HUES64 (cell line): ENCODE measurements around the gene FGFRL1. TPM values are rescaled to one million over a fixed set of nuclear protein-coding genes. Genes with fewer than 3 reads are reported as not detected.

ENCODE experiments used
- H3K27ac ChIP-seq: 2 replicates; pipeline ENCODE4 v1.7.0; 2013; ENCODE audit warnings: low read depth, low read length, inconsistent platforms
- H3K27me3 ChIP-seq: 2 replicates; pipeline ENCODE4 v1.6.1; 2013; ENCODE audit warnings: mild to moderate bottlenecking, low read length; ENCODE audit not compliant: insufficient read depth
- H3K36me3 ChIP-seq: 2 replicates; pipeline ENCODE4 v1.6.1; 2013; ENCODE audit warnings: mild to moderate bottlenecking, low read length; ENCODE audit not compliant: insufficient read depth
- H3K4me1 ChIP-seq: 2 replicates; pipeline ENCODE4 v1.6.1; 2013; ENCODE audit warnings: mild to moderate bottlenecking, low read length, moderate library complexity; ENCODE audit not compliant: insufficient read depth
- H3K4me3 ChIP-seq: 2 replicates; pipeline ENCODE4 v1.5.1; 2013; ENCODE audit warnings: mild to moderate bottlenecking, low read length, moderate library complexity
- H3K9ac ChIP-seq: 2 replicates; pipeline ENCODE4 v1.6.1; 2013; ENCODE audit warnings: mild to moderate bottlenecking, low read depth, low read length
- H3K9me3 ChIP-seq: 2 replicates; pipeline ENCODE4 v1.6.1; 2013; ENCODE audit warnings: low read depth, low read length; ENCODE audit not compliant: insufficient read depth
- WGBS: fragments of 150-250, 120-280 bp; methylation state at CpG from one replicate; pipeline ENCODE4 v1.1.7; 2013; ENCODE audit warnings: missing lambda C conversion rate; 5-methylcytosine and 5-hydroxymethylcytosine counted together
- polyA plus RNA-seq, 2 experiments: library from polyadenylated mRNA; stranded (reverse); fragments of 50-300 nt; gene quantifications; one replicate each; pipeline ENCODE4 v1.2.3, GENCODE V29; 2013

The FGFRL1 gene
- 11.8 TPM for polyA plus RNA-seq (2013, experiment 1 of 2)
- 17.2 TPM for polyA plus RNA-seq (2013, experiment 2 of 2)

- Histone ChIP-seq H3K4me1 (no peaks in the 10 kb centered on the region), H3K27me3 (peaks cover 59% of the 10 kb centered on the region), H3K9ac (peak within 1 kb of the TSS; percentile 26; the same call in 1 of the 2 replicates), H3K27ac (no peak within 1 kb of the TSS), H3K4me3 (peak within 1 kb of the TSS; percentile 58), H3K9me3 (peaks cover 4% of the 10 kb centered on the region; the same call in 1 of the 2 replicates), H3K36me3 (no peaks in the 10 kb centered on the region)
- 1% methylated on average over 85 of the region's 89 CpGs for WGBS
Observed at GRCh38 chr4:1011022-1011665, at the start of gene FGFRL1. FGFRL1 (plus strand) TSS chr4:1011626; CDS start chr4:1012486, 860 bp downstream.

GRCh38 chr4:962231-963208 lies 48.9 kb upstream of the FGFRL1 start:
- Histone ChIP-seq H3K4me1 (no peaks in the 10 kb centered on the region), H3K36me3 (no peaks in the 10 kb centered on the region), H3K9me3 (no peaks in the 10 kb centered on the region), H3K4me3 (no peak overlapping the region), H3K27ac (no peak overlapping the region), H3K9ac (no peak overlapping the region), H3K27me3 (peaks cover 8% of the 10 kb centered on the region)
- 94% methylated on average over 54 of the region's 54 CpGs for WGBS

DNA sequence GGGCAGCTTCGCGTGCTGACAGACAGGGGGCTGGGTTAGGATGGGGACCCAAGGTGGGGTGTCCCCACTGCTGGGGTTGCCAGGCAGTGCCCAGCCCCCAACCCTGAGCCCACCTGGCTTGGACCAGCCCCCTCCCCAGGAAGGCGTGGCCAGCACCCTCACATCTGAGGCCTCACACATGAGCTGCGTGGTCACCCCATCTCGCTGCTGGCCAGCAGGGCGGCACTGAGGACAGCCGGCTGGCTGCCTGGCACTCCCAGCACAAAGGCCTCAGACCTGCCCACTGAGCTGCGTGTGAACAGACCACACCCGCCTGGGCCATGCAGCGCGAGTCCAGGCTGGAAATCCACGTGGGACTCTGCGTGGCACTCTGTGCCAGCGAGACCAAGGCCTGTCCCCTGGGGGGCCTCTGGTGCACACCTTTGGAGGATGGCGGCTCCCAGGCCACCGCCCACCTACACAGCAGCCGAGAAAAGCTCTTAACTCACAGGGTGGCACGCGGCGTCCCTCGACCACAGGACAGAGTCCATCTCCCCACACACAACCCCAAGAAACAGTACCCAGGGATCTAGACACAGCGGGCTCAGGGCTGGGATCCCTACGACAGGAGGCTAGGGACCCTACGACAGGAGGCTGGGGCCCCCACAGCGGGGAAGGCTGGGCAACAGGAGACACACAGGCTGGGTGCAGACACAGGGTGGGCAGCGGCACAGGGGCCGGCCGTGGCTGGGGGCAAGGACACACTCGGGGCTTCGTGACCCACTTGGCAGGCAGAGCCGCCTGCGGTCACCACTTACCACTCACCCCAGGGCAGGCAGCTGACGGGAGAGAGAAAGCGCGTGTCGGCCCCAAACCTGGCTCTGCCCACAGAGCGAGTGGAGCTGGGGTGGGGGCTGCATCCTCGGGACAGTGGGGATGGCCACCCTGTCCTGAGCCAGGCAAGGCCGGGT lies 47.9 kb upstream of the FGFRL1 start:
- Histone ChIP-seq H3K36me3 (no peaks in the 10 kb centered on the region), H3K9ac (no peak overlapping the region), H3K27me3 (peaks cover 17% of the 10 kb centered on the region), H3K9me3 (no peaks in the 10 kb centered on the region), H3K4me1 (no peaks in the 10 kb centered on the region), H3K27ac (no peak overlapping the region), H3K4me3 (no peak overlapping the region)
- 95% methylated on average over 39 of the region's 39 CpGs for WGBS

DNA sequence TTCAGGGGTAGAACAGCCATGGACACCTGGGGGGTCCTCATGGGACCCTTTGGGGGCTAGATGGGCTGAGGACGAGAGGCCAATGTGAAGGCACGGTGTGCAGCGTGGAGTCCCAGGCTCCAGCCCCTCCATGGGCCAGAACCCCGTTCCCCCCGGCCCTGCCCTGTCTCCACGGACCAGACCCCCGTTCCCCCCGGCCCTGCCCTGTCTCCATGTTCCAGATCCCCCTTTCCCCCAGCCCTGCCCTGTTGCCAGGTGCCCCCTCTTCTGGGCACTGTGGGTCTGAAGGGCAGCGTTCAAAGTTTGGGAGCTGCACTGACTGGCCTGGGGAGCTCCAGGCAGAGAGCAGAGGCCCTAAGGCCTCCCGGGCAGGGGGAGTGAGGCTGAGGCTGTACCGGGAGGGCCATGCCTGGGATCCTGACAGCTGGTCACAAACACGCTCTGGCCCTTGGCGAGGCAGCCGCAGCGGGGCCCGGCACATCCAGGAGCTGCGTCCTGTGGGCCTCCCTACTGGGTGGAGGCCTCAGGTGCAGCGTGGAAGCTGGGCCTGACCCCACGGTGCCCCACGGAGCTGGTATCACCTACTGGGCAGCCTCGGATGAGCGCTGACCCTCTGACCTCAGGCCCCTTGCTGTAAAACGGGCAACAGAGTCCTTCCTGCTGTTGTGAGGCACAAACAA lies 46.9 kb upstream of the FGFRL1 start:
- Histone ChIP-seq H3K9me3 (no peaks in the 10 kb centered on the region), H3K9ac (no peak overlapping the region), H3K27me3 (peaks cover 25% of the 10 kb centered on the region), H3K4me3 (no peak overlapping the region), H3K36me3 (no peaks in the 10 kb centered on the region), H3K27ac (no peak overlapping the region), H3K4me1 (no peaks in the 10 kb centered on the region)
- WGBS, result 94% methylated on average over 23 of the region's 23 CpGs

GRCh38 chr4:965048-965765 lies 46.2 kb upstream of the FGFRL1 start:
- Histone ChIP-seq H3K36me3 (no peaks in the 10 kb centered on the region), H3K9me3 (no peaks in the 10 kb centered on the region), H3K27me3 (peaks cover 28% of the 10 kb centered on the region), H3K4me1 (no peaks in the 10 kb centered on the region), H3K4me3 (no peak overlapping the region), H3K9ac (no peak overlapping the region), H3K27ac (no peak overlapping the region)
- WGBS, result 91% methylated on average over 26 of the region's 26 CpGs

DNA sequence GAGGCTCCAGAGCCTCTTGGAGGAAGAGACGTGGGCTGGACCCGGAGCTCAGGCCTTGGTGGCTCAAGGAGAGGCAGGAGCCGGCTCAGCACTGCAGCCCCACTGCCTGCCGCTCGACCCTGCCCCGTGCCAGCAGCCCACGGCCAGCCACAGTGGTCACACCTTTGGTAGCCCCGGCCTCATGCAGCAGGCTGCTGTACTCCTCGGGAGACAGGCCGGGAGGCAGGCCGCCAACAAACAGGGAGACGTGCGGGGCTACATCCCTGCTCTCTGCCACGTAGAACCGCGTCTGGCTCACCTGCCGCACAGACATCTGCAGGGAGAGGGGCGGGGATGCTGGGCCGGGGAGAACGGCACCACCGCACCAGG lies 45.7 kb upstream of the FGFRL1 start:
- Histone ChIP-seq H3K36me3 (no peaks in the 10 kb centered on the region), H3K27ac (no peak overlapping the region), H3K27me3 (peaks cover 34% of the 10 kb centered on the region), H3K9me3 (no peaks in the 10 kb centered on the region), H3K9ac (no peak overlapping the region), H3K4me3 (no peak overlapping the region), H3K4me1 (no peaks in the 10 kb centered on the region)
- WGBS, result 92% methylated on average over 21 of the region's 21 CpGs

DNA sequence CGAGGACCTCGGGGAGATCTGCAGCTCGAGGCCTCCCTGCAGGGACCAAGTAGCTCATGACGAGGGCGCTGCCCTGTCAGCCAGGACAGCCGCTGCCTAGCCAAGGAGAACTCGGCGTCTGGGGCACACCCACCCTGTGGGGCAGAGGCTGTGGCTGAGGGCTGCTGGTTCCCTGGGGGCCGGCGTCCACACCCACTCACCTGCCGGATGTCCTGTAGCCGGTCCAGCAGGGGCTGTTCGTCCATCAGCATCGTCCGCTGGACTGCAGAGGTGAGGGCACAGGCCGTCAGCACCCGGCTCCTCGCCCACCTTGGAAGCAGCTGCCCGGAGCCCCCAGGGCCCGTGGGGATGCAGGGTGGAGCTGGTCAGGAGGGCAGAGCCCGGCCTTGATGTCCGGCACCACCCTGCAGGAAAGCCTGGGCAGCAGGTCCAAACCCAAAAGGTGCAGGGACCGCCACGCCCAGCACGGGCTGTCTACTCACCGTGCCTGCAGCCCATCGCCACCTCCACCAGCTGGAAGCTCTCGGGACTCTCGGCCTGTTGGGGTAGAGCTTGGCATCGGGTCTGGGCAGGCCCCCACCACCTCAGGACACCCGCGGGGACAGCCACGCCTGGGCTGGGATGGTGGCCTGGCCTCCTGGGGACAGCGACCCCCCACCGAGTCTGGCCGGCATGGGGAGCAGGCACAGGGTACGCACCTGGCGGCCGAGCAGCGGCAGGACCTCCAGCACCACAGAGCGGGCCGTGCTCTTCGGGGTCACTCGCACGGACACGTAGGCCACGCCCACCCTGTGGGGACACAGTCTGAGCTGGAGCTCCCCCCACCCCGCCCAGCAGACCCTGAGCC lies 44.9 kb upstream of the FGFRL1 start:
- Histone ChIP-seq H3K36me3 (no peaks in the 10 kb centered on the region), H3K4me3 (no peak overlapping the region)
- 90% methylated on average over 48 of the region's 48 CpGs for WGBS

DNA sequence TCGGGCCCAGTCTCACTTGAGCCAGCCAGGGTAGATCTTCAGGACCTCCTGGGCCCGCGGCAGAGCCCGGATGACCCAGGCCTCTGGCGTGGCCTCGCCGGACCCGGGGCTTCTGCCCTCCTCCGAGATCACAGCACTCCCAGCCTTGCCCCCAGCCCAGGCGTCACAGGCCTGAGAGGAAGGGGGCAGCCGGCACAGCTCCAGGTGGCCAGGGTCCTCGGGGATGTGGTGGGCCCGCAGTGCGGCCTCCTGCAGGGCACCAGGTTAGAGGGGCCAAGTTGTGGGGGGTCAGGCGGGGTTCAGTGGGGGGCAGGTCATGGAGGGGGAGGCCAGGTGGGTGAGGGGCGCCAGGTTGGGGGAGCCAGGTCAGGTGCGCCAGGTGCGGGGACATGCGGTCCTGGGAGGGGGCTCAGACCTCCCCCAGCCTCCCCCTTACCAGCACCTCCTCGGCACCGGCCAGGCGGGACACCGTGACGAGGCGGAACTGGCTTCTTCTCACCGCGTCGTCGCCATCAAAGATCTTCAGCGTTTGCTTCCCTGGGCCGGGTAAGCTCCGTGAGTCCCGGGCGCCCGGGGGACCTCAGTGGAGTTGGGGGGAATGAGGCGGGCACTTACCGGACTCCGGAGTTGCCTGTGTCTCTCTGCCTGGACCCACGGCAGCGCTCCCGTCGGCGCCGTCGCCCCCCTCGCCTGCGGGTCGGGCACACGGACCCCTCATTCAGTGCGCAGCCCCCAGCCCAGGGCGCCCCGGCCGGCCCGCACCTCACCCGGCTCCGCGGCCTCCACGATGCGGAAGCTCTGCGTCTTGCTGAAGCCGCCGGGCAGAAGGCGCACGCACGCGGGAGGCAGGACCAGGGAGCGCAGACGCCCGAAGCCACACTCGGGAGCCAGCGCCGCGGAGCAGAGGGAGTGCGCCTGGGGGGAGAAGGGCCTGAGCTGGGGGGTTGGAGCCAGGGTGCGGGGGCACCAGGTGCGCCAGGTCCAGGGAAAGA lies 44.0 kb upstream of the FGFRL1 start:
- Histone ChIP-seq H3K9ac (peak overlapping the region; percentile 40; the same call in 1 of the 2 replicates), H3K4me3 (peak overlapping the region; percentile 48), H3K4me1 (no peaks in the 10 kb centered on the region), H3K27ac (no peak overlapping the region), H3K36me3 (no peaks in the 10 kb centered on the region), H3K9me3 (no peaks in the 10 kb centered on the region), H3K27me3 (peaks cover 50% of the 10 kb centered on the region)
- 45% methylated on average over 75 of the region's 76 CpGs for WGBS

More for the DNA sequence above, 44.9 kb upstream of the FGFRL1 start:
- H3K9me3 ChIP-seq, result no peaks in the 10 kb centered on the region
- no peaks in the 10 kb centered on the region for H3K4me1 ChIP-seq
- H3K27me3 ChIP-seq, result peaks cover 40% of the 10 kb centered on the region
- no peak overlapping the region for H3K9ac ChIP-seq
- H3K27ac ChIP-seq, result no peak overlapping the region
